ENCODE measurements around the gene CACHD1.

DNA sequence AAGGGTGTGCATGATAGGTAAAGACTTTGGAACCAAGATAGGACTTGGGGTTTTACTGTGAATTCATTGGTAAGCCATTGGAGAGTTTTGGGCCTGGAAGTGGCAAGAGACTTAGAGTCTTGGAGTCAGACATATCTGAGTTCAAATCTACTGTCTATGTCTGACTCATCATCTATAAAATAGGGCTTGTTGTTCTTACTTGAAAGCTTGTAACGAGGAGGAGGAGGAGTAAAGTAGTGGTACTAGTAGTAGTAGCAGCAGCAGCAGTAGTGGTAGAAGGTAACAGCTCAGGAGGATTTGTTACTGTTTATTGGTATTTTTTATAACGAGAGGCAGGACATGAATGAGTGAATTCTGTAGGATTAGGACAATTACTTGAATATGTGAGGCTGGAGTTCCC, 62.7 kb downstream of the CACHD1 start:
- TF ChIP-seq, protein P1, sequence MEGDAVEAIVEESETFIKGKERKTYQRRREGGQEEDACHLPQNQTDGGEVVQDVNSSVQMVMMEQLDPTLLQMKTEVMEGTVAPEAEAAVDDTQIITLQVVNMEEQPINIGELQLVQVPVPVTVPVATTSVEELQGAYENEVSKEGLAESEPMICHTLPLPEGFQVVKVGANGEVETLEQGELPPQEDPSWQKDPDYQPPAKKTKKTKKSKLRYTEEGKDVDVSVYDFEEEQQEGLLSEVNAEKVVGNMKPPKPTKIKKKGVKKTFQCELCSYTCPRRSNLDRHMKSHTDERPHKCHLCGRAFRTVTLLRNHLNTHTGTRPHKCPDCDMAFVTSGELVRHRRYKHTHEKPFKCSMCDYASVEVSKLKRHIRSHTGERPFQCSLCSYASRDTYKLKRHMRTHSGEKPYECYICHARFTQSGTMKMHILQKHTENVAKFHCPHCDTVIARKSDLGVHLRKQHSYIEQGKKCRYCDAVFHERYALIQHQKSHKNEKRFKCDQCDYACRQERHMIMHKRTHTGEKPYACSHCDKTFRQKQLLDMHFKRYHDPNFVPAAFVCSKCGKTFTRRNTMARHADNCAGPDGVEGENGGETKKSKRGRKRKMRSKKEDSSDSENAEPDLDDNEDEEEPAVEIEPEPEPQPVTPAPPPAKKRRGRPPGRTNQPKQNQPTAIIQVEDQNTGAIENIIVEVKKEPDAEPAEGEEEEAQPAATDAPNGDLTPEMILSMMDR (IDR thresholded peaks at IDR 0.05): no peak
- no peak for TF ChIP-seq POLR2AphosphoS5 (IDR thresholded peaks at IDR 0.05)
